ENCODE data around the gene TTC34.
"Not testable (repeated sequence)": the region's sequence is repeated elsewhere in the genome, so short reads cannot be mapped to it uniquely, and the experiment has no call there.

The TTC34 gene

DNA sequence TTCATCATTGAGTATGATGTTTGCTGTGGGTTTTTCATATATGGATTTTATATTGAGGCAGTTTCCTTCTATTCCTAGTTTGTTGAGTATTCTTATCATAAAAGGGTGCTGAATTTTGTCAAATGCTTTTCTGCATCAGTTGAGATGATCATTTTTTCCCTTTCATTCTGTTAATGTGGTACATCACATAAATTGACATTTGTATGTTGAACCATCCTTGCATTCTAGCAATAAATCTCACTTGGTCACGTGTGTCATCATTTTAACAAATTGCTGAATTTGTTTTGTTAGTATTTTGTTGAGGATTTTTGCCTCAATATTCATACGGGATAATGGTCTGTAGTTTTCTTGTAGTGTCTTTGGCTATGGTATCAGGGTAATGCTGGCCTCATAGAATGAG is 19.9 kb downstream of the TTC34 start:
- in situ Hi-C loops (cut with MboI; ENCODE audit: low sequenced_read_pairs) = no loop called here

DNA sequence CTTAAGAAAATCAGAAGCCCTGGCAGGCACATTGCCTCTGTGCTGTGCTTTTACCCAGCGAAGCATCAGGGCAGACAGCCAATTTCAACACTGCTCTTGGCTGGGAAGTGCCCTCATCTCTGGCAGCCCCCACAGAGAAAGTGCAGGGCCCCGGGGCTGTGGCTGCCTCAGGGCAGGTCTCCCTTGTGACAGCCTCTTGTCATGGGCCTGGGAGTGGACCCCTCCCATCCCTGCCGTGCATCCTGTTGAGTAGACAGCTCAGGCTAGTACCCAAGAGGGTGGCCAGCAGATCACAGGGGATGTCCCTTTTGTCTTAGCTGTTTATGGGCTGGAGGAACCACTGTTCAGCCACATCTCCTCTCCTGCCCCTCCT is 23.3 kb downstream of the TTC34 start:
- in situ Hi-C loops (cut with MboI; ENCODE audit: low sequenced_read_pairs) = no loop called here

DNA sequence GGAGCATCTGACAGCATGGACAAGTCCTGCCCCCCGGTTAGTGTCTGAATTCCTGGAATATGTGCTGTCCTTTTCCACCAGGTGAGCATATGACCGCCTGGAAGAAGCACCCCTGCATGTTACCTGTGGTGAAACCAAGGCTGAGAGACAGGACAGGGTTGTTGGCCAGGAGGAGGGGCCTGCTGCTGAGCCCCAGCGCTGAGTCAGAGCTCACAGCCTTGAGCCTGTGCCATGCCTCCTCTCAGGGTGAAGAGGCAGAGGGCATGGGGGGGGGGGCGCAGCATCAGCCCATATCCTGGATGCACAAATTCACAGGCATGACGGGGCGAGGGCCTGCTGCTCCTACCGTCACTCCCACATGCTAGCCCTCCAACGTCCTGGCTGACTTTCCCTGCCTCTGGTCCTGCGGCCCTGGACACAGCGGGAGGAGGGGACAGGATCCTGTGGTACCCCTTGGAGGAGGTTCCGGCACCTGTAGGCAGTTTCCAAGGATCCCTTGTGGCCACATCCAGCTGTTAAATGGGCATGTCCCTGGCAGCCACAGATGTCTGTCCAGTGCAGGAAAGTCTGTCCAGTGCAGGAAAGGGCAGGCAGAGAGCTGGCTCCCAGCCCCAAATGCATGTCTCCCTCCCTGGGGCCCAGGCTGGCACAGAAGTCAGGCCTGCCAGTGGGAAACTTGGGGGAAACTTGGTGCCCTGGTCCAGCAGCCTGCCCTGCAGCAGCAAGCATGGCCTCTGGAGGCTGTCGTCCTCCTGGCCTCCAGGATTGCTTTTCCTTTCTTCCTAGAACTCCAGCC is 23.9 kb downstream of the TTC34 start:
- in situ Hi-C loops (cut with MboI; ENCODE audit: low sequenced_read_pairs) = no loop called here

DNA sequence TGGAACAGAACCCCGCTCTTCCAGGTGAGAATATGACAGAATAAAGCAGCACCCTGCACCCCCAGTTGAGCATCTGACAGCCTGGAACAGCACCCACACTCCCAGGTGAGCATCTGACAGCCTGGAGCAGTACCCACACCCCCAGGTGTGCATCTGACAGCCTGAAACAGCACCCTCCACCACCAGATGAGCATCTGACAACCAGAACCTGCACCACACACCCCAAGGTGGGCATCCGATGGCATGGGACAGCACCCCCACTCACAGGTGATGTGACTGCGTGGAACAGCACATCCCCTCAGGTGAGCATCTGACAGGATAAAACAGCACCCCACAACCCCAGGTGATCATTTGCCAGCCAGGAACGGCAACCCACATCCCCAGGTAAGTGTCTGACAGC is 26.2 kb downstream of the TTC34 start:
- in situ Hi-C loops (cut with MboI; ENCODE audit: low sequenced_read_pairs) = not testable (repeated sequence)

DNA sequence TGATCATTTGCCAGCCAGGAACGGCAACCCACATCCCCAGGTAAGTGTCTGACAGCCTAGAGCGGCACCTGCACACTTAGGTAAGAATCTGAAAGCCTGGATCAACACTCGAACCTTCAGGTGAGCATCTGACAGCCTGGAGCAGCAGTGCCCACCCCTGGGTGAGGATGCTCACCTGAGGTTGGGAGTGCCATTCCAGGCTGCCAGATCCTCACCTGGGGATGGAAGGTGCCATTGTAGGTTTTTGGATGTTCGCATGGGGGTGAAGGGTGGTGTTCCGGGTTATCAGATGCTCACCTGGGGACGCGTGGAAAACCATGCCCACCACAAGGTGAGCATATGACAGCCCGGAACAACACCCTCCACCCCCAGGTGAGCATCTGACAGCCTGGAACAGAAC is 33.4 kb downstream of the TTC34 start:
- in situ Hi-C loops (cut with MboI; ENCODE audit: low sequenced_read_pairs) = not testable (repeated sequence)

DNA sequence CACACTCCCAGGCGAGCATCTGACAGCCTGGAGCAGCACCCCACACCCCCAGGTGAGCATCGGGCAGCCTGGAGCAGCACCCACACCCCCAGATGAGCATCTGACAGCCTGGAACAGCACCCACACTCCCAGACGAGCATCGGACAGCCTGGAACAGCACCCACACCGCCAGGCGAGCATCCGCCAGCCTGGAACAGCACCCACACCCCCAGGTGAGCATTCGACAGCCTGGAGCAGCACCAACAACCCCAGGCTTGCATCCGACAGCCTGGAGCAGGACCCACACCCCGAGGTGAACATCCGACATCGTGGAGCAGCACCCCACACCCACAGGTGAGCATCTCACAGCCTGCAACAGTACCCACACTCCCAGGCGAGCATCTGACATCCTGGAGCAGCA is 42.1 kb downstream of the TTC34 start:
- in situ Hi-C loops (cut with MboI; ENCODE audit: low sequenced_read_pairs) = not testable (repeated sequence)

DNA sequence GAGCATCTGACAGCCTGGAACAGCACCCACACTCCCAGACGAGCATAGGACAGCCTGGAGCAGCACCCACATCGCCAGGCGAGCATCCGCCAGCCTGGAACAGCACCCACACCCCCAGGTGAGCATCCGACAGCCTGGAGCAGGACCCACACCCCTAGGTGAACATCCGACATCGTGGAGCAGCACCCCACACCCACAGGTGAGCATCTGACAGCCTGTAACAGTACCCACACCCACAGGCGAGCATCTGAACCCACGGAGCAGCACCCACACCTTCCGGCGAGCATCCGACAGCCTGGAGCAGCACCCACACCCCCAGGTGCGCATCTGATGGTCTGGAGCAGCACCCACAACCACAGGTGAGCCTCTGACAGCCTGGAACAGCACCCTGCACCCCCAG is 44.0 kb downstream of the TTC34 start:
- in situ Hi-C loops (cut with MboI; ENCODE audit: low sequenced_read_pairs) = not testable (repeated sequence)

DNA sequence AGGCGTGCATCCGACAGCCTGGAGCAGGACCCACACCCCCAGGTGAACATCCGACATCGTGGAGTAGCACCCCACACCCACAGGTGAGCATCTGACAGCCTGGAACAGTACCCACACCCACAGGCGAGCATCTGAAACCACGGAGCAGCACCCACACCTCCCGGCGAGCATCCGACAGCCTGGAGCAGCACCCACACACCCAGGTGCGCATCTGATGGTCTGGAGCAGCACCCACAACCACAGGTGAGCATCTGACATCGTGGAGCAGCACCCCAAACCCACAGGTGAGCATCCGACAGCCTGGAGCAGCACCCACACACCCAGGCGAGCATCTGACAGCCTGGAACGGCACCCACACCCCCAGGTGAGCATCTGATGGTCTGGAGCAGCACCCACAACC is 46.1 kb downstream of the TTC34 start:
- in situ Hi-C loops (cut with MboI; ENCODE audit: low sequenced_read_pairs) = not testable (repeated sequence)

DNA sequence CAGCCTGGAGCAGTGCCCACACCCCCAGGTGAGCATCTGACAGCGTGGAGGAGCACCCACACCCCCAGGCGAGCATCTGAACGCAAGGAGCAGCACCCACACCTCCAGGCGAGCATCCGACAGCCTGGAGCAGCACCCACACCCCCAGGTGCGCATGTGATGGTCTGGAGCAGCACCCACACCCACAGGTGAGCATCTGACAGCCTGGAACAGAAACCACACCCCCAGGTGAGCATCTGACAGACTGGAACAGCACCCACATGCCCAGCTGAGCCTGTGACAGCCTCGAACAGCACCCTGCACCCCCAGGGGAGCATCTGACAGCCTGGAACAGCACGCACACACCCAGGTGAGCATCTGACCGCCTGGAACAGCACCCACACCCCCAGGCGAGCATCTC is 46.9 kb downstream of the TTC34 start:
- in situ Hi-C loops (cut with MboI; ENCODE audit: low sequenced_read_pairs) = not testable (repeated sequence)

DNA sequence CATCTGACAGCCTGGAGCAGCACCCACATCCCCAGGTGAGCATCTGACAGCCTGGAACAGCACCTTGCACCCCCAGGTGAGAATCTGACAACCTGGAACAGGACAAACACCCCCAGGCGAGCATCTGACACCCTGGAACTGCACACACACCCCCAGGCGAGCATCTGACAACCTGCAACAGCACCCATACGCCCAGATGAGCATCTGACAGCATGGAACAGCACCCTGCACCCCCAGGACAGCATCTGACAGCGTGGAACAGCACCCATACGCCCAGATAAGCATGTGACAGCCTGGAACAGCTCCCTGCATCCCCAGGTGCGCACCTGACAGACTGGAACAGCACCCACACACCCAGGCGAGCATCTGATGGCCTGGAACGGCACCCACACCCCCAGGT is 49.0 kb downstream of the TTC34 start:
- in situ Hi-C loops (cut with MboI; ENCODE audit: low sequenced_read_pairs) = not testable (repeated sequence)

DNA sequence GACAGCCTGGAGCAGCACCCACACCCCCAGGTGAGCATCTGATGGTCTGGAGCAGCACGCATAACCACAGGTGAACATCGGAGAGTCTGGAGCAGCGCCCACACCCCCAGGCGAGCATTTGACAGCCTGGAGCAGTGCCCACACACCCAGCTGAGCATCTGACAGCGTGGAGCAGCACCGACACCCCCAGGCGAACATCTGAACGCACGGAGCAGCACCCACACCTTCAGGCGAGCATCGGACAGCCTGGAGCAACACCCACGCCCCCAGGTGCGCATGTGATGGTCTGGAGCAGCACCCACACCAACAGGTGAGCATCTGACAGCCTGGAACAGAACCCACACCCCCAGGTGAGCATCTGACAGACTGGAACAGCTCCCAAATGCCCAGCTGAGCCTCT is 49.6 kb downstream of the TTC34 start:
- in situ Hi-C loops (cut with MboI; ENCODE audit: low sequenced_read_pairs) = not testable (repeated sequence)

DNA sequence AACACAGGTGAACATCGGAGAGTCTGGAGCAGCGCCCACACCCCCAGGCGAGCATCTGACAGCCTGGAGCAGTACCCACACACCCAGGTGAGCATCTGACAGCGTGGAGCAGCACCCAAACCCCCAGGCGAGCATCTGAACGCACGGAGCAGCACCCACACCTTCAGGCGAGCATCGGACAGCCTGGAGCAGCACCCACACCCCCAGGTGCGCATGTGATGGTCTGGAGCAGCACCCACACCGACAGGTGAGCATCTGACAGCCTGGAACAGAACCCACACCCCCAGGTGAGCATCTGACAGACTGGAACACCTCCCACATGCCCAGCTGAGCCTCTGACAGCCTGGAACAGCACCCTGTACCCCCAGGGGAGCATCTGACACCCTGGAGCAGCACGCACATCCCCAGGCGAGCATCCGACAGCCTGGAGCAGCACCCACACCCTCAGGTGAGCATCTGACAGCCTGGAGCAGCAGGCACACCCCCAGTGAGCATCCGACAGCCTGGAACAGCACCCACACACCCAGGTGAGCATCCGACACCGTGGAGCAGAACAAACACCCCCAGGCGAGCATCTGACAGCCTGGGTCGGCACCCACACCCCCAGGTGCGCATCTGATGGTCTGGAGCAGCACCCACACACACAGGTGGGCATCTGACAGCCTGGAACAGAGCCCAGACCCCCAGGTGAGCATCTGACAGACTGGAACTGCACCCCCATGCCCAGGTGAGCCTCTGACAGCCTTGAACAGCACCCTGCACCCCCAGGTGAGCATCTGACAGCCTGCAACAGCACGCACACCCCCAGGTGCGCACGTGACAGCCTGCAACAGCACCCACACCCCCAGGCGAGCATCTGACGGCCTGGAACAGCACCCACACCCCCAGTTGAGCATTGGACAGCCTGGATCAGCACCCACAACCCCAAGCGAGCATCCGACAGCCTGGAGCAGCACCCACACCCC is 50.4 kb downstream of the TTC34 start:
- in situ Hi-C loops (cut with MboI; ENCODE audit: low sequenced_read_pairs) = not testable (repeated sequence)

DNA sequence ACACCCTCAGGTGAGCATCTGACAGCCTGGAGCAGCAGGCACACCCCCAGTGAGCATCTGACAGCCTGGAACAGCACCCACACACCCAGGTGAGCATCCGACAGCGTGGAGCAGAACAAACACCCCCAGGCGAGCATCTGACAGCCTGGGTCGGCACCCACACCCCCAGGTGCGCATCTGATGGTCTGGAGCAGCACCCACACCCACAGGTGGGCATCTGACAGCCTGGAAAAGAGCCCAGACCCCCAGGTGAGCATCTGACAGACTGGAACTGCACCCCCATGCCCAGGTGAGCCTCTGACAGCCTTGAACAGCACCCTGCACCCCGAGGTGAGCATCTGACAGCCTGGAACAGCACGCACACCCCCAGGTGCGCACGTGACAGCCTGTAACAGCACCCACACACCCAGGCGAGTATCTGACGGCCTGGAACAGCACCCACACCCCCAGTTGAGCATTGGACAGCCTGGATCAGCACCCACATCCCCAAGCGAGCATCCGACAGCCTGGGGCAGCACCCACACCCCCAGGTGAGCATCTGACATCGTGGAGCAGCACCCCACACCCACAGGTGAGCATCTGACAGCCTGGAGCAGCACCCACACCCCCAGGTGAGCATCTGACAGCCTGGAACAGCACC is 51.3 kb downstream of the TTC34 start:
- in situ Hi-C loops (cut with MboI; ENCODE audit: low sequenced_read_pairs) = not testable (repeated sequence)

DNA sequence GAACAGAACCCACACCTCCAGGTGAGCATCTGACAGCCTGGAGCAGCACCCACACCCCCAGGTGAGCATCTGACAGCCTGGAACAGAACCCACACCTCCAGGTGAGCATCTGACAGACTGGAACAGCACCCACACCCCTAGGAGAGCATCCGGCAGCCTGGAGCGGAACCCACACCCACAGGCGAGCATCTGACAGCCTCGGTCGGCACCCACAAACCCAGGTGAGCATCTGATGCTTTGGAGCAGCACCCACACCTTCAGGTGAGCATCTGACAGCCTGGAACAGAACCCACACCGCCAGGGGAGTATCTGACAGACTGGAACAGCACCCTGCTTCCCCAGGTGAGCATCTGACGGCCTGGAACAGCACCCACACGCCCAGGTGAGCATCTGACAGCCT is 52.9 kb downstream of the TTC34 start:
- in situ Hi-C loops (cut with MboI; ENCODE audit: low sequenced_read_pairs) = not testable (repeated sequence)

DNA sequence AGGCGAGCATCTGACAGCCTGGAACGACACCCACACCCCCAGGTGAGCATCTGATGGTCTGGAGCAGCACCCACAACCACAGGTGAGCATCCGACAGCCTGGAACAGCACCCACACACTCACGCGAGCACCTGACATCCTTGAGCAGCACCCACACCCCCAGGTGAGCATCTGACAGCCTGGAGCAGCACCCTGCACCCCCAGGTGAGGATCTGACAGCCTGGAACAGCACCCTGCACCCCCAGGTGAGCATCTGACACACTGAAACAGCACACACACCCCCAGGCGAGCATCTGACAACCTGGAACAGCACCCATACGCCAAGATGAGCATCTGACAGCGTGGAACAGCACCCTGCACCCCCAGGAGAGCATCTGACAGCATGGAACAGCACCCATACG is 106.7 kb downstream of the TTC34 start:
- in situ Hi-C loops (cut with MboI; ENCODE audit: low sequenced_read_pairs) = not testable (repeated sequence)

DNA sequence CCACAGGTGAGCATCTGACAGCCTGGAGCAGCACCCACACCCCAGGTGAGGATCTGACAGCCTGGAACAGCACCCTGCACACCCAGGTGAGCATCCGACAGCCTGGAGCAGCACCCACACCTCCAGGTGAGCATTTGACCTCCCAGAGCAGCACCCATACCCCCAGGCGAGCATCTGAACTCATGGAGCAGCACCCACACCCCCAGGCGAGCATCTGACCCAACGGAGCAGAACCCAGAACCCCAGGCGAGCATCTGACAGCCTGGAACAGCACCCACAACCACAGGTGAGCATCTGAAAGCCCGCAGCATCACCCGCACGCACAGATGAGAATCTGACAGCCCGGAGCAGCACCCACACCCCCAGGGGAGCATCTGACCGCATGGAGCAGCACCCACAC is 111.3 kb downstream of the TTC34 start:
- in situ Hi-C loops (cut with MboI; ENCODE audit: low sequenced_read_pairs) = not testable (repeated sequence)

DNA sequence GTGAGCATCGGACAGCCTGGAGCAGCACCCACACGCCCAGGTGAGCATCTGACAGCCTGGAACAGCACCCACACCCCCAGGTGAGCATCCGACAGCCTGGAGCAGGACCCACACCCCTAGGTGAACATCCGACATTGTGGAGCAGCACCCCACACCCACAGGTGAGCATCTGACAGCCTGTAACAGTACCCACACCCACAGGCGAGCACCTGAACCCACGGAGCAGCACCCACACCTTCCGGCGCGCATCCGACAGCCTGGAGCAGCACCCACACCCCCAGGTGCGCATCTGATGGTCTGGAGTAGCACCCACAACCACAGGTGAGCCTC is 113.2 kb downstream of the TTC34 start:
- in situ Hi-C loops (cut with MboI; ENCODE audit: low sequenced_read_pairs) = not testable (repeated sequence)

DNA sequence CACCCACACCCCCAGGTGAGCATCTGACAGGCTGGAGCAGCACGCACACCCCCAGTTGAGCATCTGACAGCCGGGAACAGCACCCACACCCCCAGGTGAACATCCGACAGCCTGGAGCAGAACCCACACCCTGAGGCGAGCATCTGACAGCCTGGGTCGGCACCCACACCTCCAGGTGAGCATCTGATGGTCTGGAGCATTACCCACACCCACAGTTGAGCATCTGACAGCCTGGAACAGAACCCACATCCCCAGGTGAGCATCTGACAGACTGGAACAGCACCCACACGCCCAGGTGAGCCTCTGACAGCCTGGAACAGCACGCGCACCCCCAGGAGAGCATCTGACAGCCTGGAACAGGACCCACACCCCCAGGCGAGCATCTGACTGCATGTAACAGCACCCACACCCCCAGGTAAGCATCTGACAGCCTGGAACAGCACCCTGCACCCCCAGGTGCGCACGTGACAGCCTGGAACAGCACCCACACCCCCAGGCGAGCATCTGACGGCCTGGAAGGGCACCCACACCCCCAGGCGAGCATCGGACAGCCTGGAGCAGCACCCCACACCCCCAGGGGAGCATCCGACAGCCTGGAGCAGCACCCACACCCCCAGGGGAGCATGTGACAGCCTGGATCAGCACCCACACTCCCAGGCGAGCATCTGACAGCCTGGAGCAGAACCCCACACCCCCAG is 113.7 kb downstream of the TTC34 start:
- in situ Hi-C loops (cut with MboI; ENCODE audit: low sequenced_read_pairs) = not testable (repeated sequence)

DNA sequence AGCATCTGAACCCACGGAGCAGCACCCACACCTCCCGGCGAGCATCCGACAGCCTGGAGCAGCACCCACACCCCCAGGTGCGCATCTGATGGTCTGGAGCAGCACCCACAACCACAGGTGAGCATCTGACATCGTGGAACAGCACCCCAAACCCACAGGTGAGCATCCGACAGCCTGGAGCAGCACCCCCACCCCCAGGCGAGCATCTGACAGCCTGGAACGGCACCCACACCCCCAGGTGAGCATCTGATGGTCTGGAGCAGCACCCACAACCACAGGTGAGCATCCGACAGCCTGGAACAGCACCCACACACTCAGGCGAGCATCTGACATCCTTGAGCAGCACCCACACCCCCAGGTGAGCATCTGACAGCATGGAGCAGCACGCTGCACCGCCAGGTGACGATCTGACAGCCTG is 114.3 kb downstream of the TTC34 start:
- in situ Hi-C loops (cut with MboI; ENCODE audit: low sequenced_read_pairs) = not testable (repeated sequence)

DNA sequence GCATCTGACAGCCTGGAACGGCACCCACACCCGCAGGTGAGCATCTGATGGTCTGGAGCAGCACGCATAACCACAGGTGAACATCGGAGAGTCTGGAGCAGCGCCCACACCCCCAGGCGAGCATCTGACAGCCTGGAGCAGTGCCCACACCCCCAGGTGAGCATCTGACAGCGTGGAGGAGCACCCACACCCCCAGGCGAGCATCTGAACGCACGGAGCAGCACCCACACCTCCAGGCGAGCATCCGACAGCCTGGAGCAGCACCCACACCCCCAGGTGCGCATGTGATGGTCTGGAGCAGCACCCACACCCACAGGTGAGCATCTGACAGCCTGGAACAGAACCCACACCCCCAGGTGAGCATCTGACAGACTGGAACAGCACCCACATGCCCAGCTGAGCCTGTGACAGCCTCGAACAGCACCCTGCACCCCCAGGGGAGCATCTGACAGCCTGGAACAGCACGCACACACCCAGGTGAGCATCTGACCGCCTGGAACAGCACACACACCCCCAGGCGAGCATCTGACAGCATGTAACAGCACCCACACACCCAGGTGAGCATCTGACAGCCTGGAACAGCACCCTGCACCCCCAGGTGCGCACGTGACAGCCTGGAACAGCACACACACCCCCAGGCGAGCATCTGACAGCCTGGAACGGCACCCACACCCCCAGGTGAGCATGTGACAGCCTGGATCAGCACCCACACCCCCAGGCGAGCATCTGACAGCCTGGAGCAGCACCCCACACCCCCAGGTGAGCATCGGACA is 115.2 kb downstream of the TTC34 start:
- in situ Hi-C loops (cut with MboI; ENCODE audit: low sequenced_read_pairs) = not testable (repeated sequence)

All from HL-60/S4 treated with retinoic acid at 250 ng/mL for 4 days and 3 days (cell line).